GM19351 (cell line): ENCODE measurements around the gene SLC39A7.
"Not testable (repeated sequence)": the region's sequence is repeated elsewhere in the genome, so short reads cannot be mapped to it uniquely, and the experiment has no call there.

Experiments
- ATAC-seq: cut with Tn5 transposase; IDR thresholded peaks from one replicate; pipeline ENCODE4 v1.9.1; 2021; ENCODE audit warnings: mild to moderate bottlenecking, moderate library complexity; ENCODE audit not compliant: unreplicated experiment

SLC39A7 gene

GRCh38 chr6:33226503-33227120 is 25.9 kb downstream of the SLC39A7 start:
- not testable (repeated sequence) for ATAC-seq

- ATAC-seq: no peak
Measured at GRCh38 chr6:33235221-33235634, 34.6 kb downstream of the SLC39A7 start.

- no peak for ATAC-seq
Measured at GRCh38 chr6:33236328-33236727, 35.7 kb downstream of the SLC39A7 start.

- ATAC-seq: no peak
Measured at GRCh38 chr6:33236852-33237251, 36.2 kb downstream of the SLC39A7 start.

- no peak for ATAC-seq
Measured at GRCh38 chr6:33237741-33238140, 37.1 kb downstream of the SLC39A7 start.

- no peak for ATAC-seq
Measured at GRCh38 chr6:33241968-33242367, 41.3 kb downstream of the SLC39A7 start.

GRCh38 chr6:33243476-33243875 is 42.8 kb downstream of the SLC39A7 start:
- no peak for ATAC-seq

GRCh38 chr6:33247977-33248642 is 47.4 kb downstream of the SLC39A7 start:
- no peak for ATAC-seq

- no peak for ATAC-seq
Measured at GRCh38 chr6:33248643-33248931, 47.9 kb downstream of the SLC39A7 start.

GRCh38 chr6:33248932-33249731 is 48.5 kb downstream of the SLC39A7 start:
- ATAC-seq: peak; percentile 88

GRCh38 chr6:33249732-33250630 is 49.3 kb downstream of the SLC39A7 start:
- no peak for ATAC-seq

GRCh38 chr6:33250731-33251130 is 50.1 kb downstream of the SLC39A7 start:
- no peak for ATAC-seq

GRCh38 chr6:33251395-33252012 is 50.8 kb downstream of the SLC39A7 start:
- no peak for ATAC-seq

GRCh38 chr6:33252759-33253158 is 52.1 kb downstream of the SLC39A7 start:
- no peak for ATAC-seq
